GM23248 (cell line): ENCODE results near the gene C2orf49. TPM values are rescaled to one million over a fixed set of nuclear protein-coding genes. Genes with fewer than 3 reads are reported as not detected.

Source experiments
- DNase-seq: peaks from one replicate; pipeline ENCODE4 v3.0.0-alpha.2; 2015
- H2AFZ ChIP-seq: fragments of 200-600 bp; sonication (generic); 2 replicates; pipeline ENCODE4 v1.6.1; 2016; ENCODE audit warnings: antibody characterized with exemption
- H3F3A ChIP-seq: fragments of 200-600 bp; sonication (generic); 2 replicates; pipeline ENCODE4 v1.6.1; 2016; ENCODE audit warnings: mild to moderate bottlenecking, antibody characterized with exemption, mixed run types; ENCODE audit not compliant: insufficient read depth
- H3K27ac ChIP-seq: fragments of 200-600 bp; sonication (generic); 2 replicates; pipeline ENCODE4 v1.5.1; 2016; ENCODE audit warnings: mild to moderate bottlenecking
- H3K27me3 ChIP-seq: fragments of 200-600 bp; sonication (generic); replicated peaks from 2 replicates; pipeline ENCODE4 v1.6.1; 2016; ENCODE audit warnings: mild to moderate bottlenecking; ENCODE audit not compliant: insufficient read depth
- H3K36me3 ChIP-seq: fragments of 200-600 bp; sonication (generic); 2 replicates; pipeline ENCODE4 v1.6.1; 2016; ENCODE audit warnings: low read depth, mild to moderate bottlenecking
- H3K4me1 ChIP-seq: fragments of 200-600 bp; sonication (generic); 2 replicates; pipeline ENCODE4 v1.6.1; 2016; ENCODE audit warnings: mild to moderate bottlenecking; ENCODE audit not compliant: insufficient read depth
- H3K4me2 ChIP-seq: fragments of 200-600 bp; sonication (generic); one replicate; pipeline ENCODE4 v1.6.1; 2016; ENCODE audit warnings: mild to moderate bottlenecking; ENCODE audit not compliant: unreplicated experiment
- H3K4me3 ChIP-seq: fragments of 200-600 bp; sonication (generic); 2 replicates; pipeline ENCODE4 v1.5.1; 2016; ENCODE audit warnings: mild to moderate bottlenecking
- H3K79me2 ChIP-seq: fragments of 200-600 bp; sonication (generic); 2 replicates; pipeline ENCODE4 v1.6.1; 2016; ENCODE audit warnings: mild to moderate bottlenecking; ENCODE audit not compliant: insufficient read depth
- H3K9ac ChIP-seq: fragments of 200-600 bp; sonication (generic); 2 replicates; pipeline ENCODE4 v1.6.1; 2016; ENCODE audit warnings: mild to moderate bottlenecking
- H3K9me2 ChIP-seq: fragments of 200-600 bp; sonication (generic); 2 replicates; pipeline ENCODE4 v1.6.1; 2016; ENCODE audit warnings: mixed run types, mild to moderate bottlenecking, moderate library complexity; ENCODE audit not compliant: insufficient read depth
- H3K9me3 ChIP-seq: fragments of 200-600 bp; sonication (generic); one replicate; pipeline ENCODE4 v1.6.1; 2017; ENCODE audit warnings: low read depth
- H4K20me1 ChIP-seq: fragments of 200-600 bp; sonication (generic); 2 replicates; pipeline ENCODE4 v1.6.0; 2016; ENCODE audit not compliant: insufficient read depth
- EZH2 ChIP-seq: fragments of 200-600 bp; sonication (generic); IDR thresholded peaks from 2 replicates; pipeline ENCODE4 v1.6.1; 2018; ENCODE audit warnings: antibody characterized with exemption, mild to moderate bottlenecking; ENCODE audit not compliant: insufficient read depth, poor library complexity, severe bottlenecking
- EZH2phosphoT487 ChIP-seq: fragments of 200-600 bp; sonication (generic); IDR thresholded peaks from 2 replicates; pipeline ENCODE4 v1.6.1; 2018; ENCODE audit warnings: antibody characterized with exemption, moderate library complexity, mild to moderate bottlenecking, low read depth; ENCODE audit not compliant: insufficient read depth
- WGBS, 2 experiments: methylation state at CpG; one replicate each; pipeline ENCODE4 v1.1.6; 2015 to 2017; ENCODE audit warnings: low lambda C conversion rate in 2 of 2, low coverage in 1 of 2; ENCODE audit errors: missing lambda C conversion rate in 2 of 2; 5-methylcytosine and 5-hydroxymethylcytosine counted together
- in situ Hi-C: fragments of 300-500 bp; cut with MboI; formaldehyde crosslinking; loops from 2 replicates; pipeline ENCODE4 v1.15.0; 2020
- polyA plus RNA-seq: library from polyadenylated mRNA; unstranded; fragments of >200 nt; fragmentation: Nextera tagmentation; extraction: Ambion mirVana; gene quantifications from 2 replicates; pipeline ENCODE4 v1.2.1, GENCODE V29; 2016
- total RNA-seq: library from RNA; depleted of rRNA; stranded (reverse); fragments of >200 nt; shearing (Covaris generic); gene quantifications from 2 replicates; pipeline ENCODE4 v1.2.3, GENCODE V29; 2014

Gene C2orf49
- total and polyA plus RNA-seq, 2 experiments from 2014 or later, result 9.0 to 13.6 TPM

DNA sequence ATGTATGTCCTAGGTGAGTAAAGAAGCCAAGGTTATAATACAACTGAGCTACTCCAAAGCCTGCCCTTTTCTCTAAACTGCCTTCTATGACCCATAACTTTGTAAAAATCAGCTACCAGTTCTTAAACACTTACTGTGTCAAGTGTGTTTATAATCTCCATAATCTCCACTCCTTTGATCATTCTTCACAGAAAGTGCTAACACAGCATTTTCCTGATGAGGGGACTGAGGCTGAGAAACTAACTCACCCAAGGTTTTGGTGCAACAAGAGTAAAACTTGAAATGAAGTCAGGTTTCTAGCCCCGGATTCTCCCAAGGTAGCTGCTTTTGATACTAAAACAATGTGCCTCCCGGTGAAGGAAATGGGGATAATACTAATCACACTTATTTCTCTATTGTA lies 1.9 kb upstream of the C2orf49 start:
- 0 out of 2 replicates have a peak, but pooled peaks cover 3% of the 10 kb centered on the region for H3F3A ChIP-seq
- no peak overlapping the region for H3K9ac ChIP-seq
- no peak overlapping the region for H3K4me2 ChIP-seq
- no peaks in the 10 kb centered on the region for H3K9me2 ChIP-seq
- H3K27ac ChIP-seq, result no peak overlapping the region
- H4K20me1 ChIP-seq, result no peaks in the 10 kb centered on the region
- no peaks in the 10 kb centered on the region for H3K27me3 ChIP-seq
- in situ Hi-C loops, result no loop called here
- no peak for TF ChIP-seq EZH2phosphoT487
- no peak for TF ChIP-seq EZH2
- H3K36me3 ChIP-seq, result 0 out of 2 replicates have a peak, but pooled peaks cover 1% of the 10 kb centered on the region
- no peak for DNase-seq
- peaks cover 21% of the 10 kb centered on the region for H3K4me1 ChIP-seq
- H3K79me2 ChIP-seq, result peaks cover 48% of the 10 kb centered on the region
- H3K4me3 ChIP-seq, result no peak overlapping the region
- no peak overlapping the region for H2AFZ ChIP-seq
- H3K9me3 ChIP-seq, result no peaks in the 10 kb centered on the region
- 94 to 96% methylated on average over 2 of the region's 2 CpGs for WGBS, 2 experiments

- peak overlapping the region; percentile 93 for H3K9ac ChIP-seq
- peaks cover 18% of the 10 kb centered on the region for H3K4me1 ChIP-seq
- peak overlapping the region; percentile 92 for H2AFZ ChIP-seq
- H3K9me2 ChIP-seq, result no peaks in the 10 kb centered on the region
- no peak for TF ChIP-seq EZH2phosphoT487
- TF ChIP-seq EZH2, result no peak
- H3K36me3 ChIP-seq, result peaks cover 14% of the 10 kb centered on the region; the same call in 1 of the 2 replicates
- H4K20me1 ChIP-seq, result no peaks in the 10 kb centered on the region
- H3K27me3 ChIP-seq, result no peaks in the 10 kb centered on the region
- peaks cover 56% of the 10 kb centered on the region for H3K79me2 ChIP-seq
- H3K9me3 ChIP-seq, result no peaks in the 10 kb centered on the region
- peak overlapping the region; percentile 96 for H3K4me2 ChIP-seq
- in situ Hi-C loops, result no loop called here
- H3K4me3 ChIP-seq, result peak overlapping the region; percentile 82
- no peak for DNase-seq
- peak overlapping the region; percentile 94 for H3K27ac ChIP-seq
- H3F3A ChIP-seq, result no peaks in the 10 kb centered on the region
- WGBS, 2 experiments, result 4 to 8% methylated on average over 7 of the region's 7 CpGs
These were observed 586 bp upstream of the C2orf49 start for GRCh38 chr2:105336786-105337121.

DNA sequence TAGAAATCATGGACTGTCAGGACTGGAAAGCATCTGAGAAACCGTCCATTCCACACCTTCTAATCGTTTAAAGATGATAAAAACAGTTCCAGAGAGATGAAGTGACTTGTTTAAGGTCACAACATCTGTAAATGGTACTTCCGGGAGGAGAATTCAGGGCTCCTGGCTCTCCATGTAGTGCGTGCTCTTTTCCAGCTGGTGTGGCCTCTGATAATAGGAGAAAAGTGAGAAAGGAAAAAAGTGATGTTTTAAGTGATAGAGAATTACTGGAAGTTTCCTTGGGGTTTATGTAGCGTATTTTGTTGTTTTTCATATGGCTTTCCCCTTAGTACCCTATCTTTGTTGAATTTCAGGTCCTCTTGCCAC lies 663 bp downstream of the C2orf49 start:
- Histone ChIP-seq H3K27ac (peak overlapping the region; percentile 94), H3K27me3 (no peaks in the 10 kb centered on the region), H3K36me3 (peaks cover 24% of the 10 kb centered on the region), H3K9ac (peak overlapping the region; percentile 93), H2AFZ (peak overlapping the region; percentile 79), H3K79me2 (peaks cover 63% of the 10 kb centered on the region), H3K4me3 (peak overlapping the region; percentile 82), H3K4me2 (peak overlapping the region; percentile 91), H4K20me1 (no peaks in the 10 kb centered on the region), H3F3A (0 out of 2 replicates have a peak, but pooled peaks cover 9% of the 10 kb centered on the region), H3K9me2 (no peaks in the 10 kb centered on the region), H3K4me1 (peaks cover 18% of the 10 kb centered on the region), H3K9me3 (no peaks in the 10 kb centered on the region)
- in situ Hi-C loops, result no loop called here
- TF ChIP-seq EZH2phosphoT487, result no peak
- TF ChIP-seq EZH2, result no peak
- DNase-seq, result peak; percentile 56
- 2 to 3% methylated on average over 5 of the region's 5 CpGs for WGBS, 2 experiments

- H3K9ac ChIP-seq, result peak overlapping the region; percentile 93; the same call in 1 of the 2 replicates
- peaks cover 63% of the 10 kb centered on the region for H3K79me2 ChIP-seq
- no peaks in the 10 kb centered on the region for H3K27me3 ChIP-seq
- DNase-seq, result no peak
- no peaks in the 10 kb centered on the region for H3K9me3 ChIP-seq
- H2AFZ ChIP-seq, result no peak overlapping the region
- H3K27ac ChIP-seq, result no peak overlapping the region
- H4K20me1 ChIP-seq, result no peaks in the 10 kb centered on the region
- H3K4me3 ChIP-seq, result peak overlapping the region; percentile 82; the same call in 1 of the 2 replicates
- H3K4me2 ChIP-seq, result peak overlapping the region; percentile 91
- no peak for TF ChIP-seq EZH2phosphoT487
- TF ChIP-seq EZH2, result no peak
- H3K36me3 ChIP-seq, result peaks cover 33% of the 10 kb centered on the region
- H3K4me1 ChIP-seq, result peaks cover 18% of the 10 kb centered on the region
- 0 out of 2 replicates have a peak, but pooled peaks cover 9% of the 10 kb centered on the region for H3F3A ChIP-seq
- in situ Hi-C loops, result no loop called here
- 84 to 92% methylated on average over 4 of the region's 4 CpGs for WGBS, 2 experiments
- H3K9me2 ChIP-seq, result no peaks in the 10 kb centered on the region
These were observed 2.1 kb downstream of the C2orf49 start for GRCh38 chr2:105339414-105339813.
